ENCODE results near the gene ZNF613. TPM values are rescaled to one million over a fixed set of nuclear protein-coding genes. Genes with fewer than 3 reads are reported as not detected.
"Not testable (repeated sequence)": the region's sequence is repeated elsewhere in the genome, so short reads cannot be mapped to it uniquely, and the experiment has no call there.

ZNF613 gene
- total and polyA plus RNA-seq, 2 donors (not counting 1 experiment from before 2014, with no cell fraction given) = 3.0 to 7.0 TPM

DNA sequence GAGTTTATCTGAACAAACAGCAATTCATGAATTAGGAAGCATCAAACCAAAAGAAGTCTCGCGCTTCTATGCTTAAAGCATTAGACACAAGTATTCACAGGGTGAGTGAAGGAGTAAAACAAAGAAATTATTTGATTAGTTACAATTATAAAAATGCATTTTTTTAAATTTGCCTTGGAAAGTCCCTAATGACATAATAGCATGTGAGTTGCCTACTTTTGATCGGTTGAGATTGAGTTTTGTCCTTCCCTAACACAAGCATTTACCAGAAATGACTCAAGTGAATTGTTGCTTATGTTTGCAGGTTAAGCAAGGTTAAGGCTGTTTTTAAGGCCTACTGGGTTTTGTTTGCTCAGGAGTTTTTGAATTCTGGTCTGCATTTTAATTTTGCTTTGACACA, 22.1 kb upstream of the ZNF613 start:
- H3K4me1 ChIP-seq (ENCODE audit: control insufficient read depth in 2 of 2, insufficient read depth in 2 of 2, low read length in 2 of 2) = peaks cover 6 to 15% of the 10 kb centered on the region in 2 donors
- no peak for TF ChIP-seq EZH2 (IDR thresholded peaks at IDR 0.05; ENCODE audit: borderline replicate concordance, insufficient read depth, low read depth, low read length, poor library complexity, severe bottlenecking)
- TF ChIP-seq, protein P1, sequence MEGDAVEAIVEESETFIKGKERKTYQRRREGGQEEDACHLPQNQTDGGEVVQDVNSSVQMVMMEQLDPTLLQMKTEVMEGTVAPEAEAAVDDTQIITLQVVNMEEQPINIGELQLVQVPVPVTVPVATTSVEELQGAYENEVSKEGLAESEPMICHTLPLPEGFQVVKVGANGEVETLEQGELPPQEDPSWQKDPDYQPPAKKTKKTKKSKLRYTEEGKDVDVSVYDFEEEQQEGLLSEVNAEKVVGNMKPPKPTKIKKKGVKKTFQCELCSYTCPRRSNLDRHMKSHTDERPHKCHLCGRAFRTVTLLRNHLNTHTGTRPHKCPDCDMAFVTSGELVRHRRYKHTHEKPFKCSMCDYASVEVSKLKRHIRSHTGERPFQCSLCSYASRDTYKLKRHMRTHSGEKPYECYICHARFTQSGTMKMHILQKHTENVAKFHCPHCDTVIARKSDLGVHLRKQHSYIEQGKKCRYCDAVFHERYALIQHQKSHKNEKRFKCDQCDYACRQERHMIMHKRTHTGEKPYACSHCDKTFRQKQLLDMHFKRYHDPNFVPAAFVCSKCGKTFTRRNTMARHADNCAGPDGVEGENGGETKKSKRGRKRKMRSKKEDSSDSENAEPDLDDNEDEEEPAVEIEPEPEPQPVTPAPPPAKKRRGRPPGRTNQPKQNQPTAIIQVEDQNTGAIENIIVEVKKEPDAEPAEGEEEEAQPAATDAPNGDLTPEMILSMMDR (IDR thresholded peaks at IDR 0.05) = no peak
- peaks cover 6 to 72% (median 39%) of the 10 kb centered on the region in 3 donors for H3K9me3 ChIP-seq (ENCODE audit: control extremely low read depth in 1 of 3, control insufficient read depth in 2 of 3, insufficient read depth in 1 of 3, low read length in 2 of 3)
- peak overlapping the region; percentile 99 for H2AFZ ChIP-seq (ENCODE audit: insufficient read depth, low read depth, low read length, poor library complexity, severe bottlenecking)
- H4K20me1 ChIP-seq (ENCODE audit: control insufficient read depth, insufficient read depth, low read length, poor library complexity, severe bottlenecking) = no peaks in the 10 kb centered on the region
- peaks cover 44% of the 10 kb centered on the region for H3K79me2 ChIP-seq (ENCODE audit: control insufficient read depth, insufficient read depth, low read length)
- peak overlapping the region; percentile 93 for H3K4me2 ChIP-seq (replicated peaks; ENCODE audit: low read depth, low read length, poor library complexity, severe bottlenecking)
- peaks cover 0 to 6% of the 10 kb centered on the region in 2 experiments for H3K36me3 ChIP-seq (replicated peaks in 1 of 2; ENCODE audit: control extremely low read depth in 1 of 2, control insufficient read depth in 1 of 2, extremely low read depth in 1 of 2, insufficient read depth in 2 of 2, low read length in 1 of 2)
- intact Hi-C loops (cut with micrococcal nuclease) = loop anchor here (1.0 to 2.0 kb wide), 4 partner anchors 14 to 734 kb away; partner anchors contain the start of genes ZNF350, ZNF613 and ZNF83
- H3K27me3 ChIP-seq (replicated peaks in 1 of 4; ENCODE audit: control extremely low read depth in 1 of 4, control insufficient read depth in 3 of 4, insufficient read depth in 4 of 4, low read length in 3 of 4) = peaks cover 0 to 19% (median 3%) of the 10 kb centered on the region in 4 experiments
- POLR2A ChIA-PET = no interaction called here
- no CpG with 5 or more reads among the region's 3 CpGs for WGBS (ENCODE audit: insufficient coverage)
- Mint-ChIP-seq H3K9me3 (ENCODE audit: insufficient read depth) (peaks cover 18% of the 10 kb centered on the region), H3K27ac (peak overlapping the region; percentile 98), H3K4me3 (peak overlapping the region; percentile 99), H3K27me3 (peaks cover 28% of the 10 kb centered on the region), H3K4me1 (peaks cover 21% of the 10 kb centered on the region)
- peak overlapping the region in 3 of 5 experiments; percentile 66 to 97 (median 92) for H3K4me3 ChIP-seq (ENCODE audit: control extremely low read depth in 1 of 5, extremely low read depth in 1 of 5, insufficient read depth in 1 of 5, low read depth in 2 of 5, low read length in 4 of 5)
- peak overlapping the region; percentile 92 for H3K9ac ChIP-seq (ENCODE audit: low read length)
- CTCF ChIA-PET = no interaction called here
- H3K27ac ChIP-seq (ENCODE audit: low read length in 2 of 2) = no peak overlapping the region
- peak; percentile 8 for ATAC-seq (ENCODE audit: low read depth)
- no peak for DNase-seq

GRCh38 chr19:51905639-51906038, 21.6 kb upstream of the ZNF613 start:
- ATAC-seq (ENCODE audit: low read depth); POLR2A ChIA-PET; DNase-seq; H3K4me3 ChIP-seq (ENCODE audit: control extremely low read depth in 1 of 5, extremely low read depth in 1 of 5, insufficient read depth in 1 of 5, low read depth in 2 of 5, low read length in 4 of 5); H3K27ac Mint-ChIP-seq; H4K20me1 ChIP-seq (ENCODE audit: control insufficient read depth, insufficient read depth, low read length, poor library complexity, severe bottlenecking); H3K4me3 Mint-ChIP-seq; H3K9ac ChIP-seq (ENCODE audit: low read length); H3K4me2 ChIP-seq (replicated peaks; ENCODE audit: low read depth, low read length, poor library complexity, severe bottlenecking); CTCF ChIA-PET; H3K27ac ChIP-seq (ENCODE audit: low read length in 2 of 2); H3K36me3 ChIP-seq (replicated peaks in 1 of 2; ENCODE audit: control extremely low read depth in 1 of 2, control insufficient read depth in 1 of 2, extremely low read depth in 1 of 2, insufficient read depth in 2 of 2, low read length in 1 of 2): not testable (repeated sequence)
- no CpG with 5 or more reads among the region's 3 CpGs for WGBS (ENCODE audit: insufficient coverage)
- Histone ChIP-seq H2AFZ (ENCODE audit: insufficient read depth, low read depth, low read length, poor library complexity, severe bottlenecking) (peak overlapping the region; percentile 99), H3K79me2 (ENCODE audit: control insufficient read depth, insufficient read depth, low read length) (peaks cover 40% of the 10 kb centered on the region), H3K4me1 (ENCODE audit: control insufficient read depth in 2 of 2, insufficient read depth in 2 of 2, low read length in 2 of 2) (peaks cover 6 to 15% of the 10 kb centered on the region in 2 donors), H3K9me3 (ENCODE audit: control extremely low read depth in 1 of 3, control insufficient read depth in 2 of 3, insufficient read depth in 1 of 3, low read length in 2 of 3) (peaks cover 6 to 71% (median 34%) of the 10 kb centered on the region in 3 donors), H3K27me3 (replicated peaks in 1 of 4; ENCODE audit: control extremely low read depth in 1 of 4, control insufficient read depth in 3 of 4, insufficient read depth in 4 of 4, low read length in 3 of 4) (peaks cover 0 to 19% (median 3%) of the 10 kb centered on the region in 4 experiments)
- intact Hi-C loops (cut with micrococcal nuclease) = loop anchor here (1.0 to 2.0 kb wide), 4 partner anchors 15 to 733 kb away; partner anchors contain the start of genes ZNF350, ZNF613 and ZNF83
- Mint-ChIP-seq H3K4me1 (peaks cover 21% of the 10 kb centered on the region), H3K9me3 (ENCODE audit: insufficient read depth) (peaks cover 21% of the 10 kb centered on the region), H3K27me3 (peaks cover 28% of the 10 kb centered on the region)

DNA sequence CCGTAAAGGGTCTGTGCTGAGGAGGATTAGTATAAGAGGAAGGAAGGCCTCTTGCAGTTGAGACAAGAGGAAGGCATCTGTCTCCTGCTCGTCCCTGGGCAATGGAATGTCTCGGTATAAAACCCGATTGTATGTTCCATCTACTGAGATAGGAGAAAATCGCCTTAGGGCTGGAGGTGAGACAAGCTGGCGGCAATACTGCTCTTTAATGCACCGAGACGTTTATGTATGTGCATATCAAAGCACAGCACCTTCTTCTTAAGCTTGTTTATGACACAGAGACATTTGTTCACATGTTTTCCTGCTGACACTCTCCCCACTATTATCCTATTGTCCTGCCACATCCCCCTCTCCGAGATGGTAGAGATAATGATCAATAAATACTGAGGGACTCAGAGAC, 21.2 kb upstream of the ZNF613 start:
- CTCF ChIA-PET; H4K20me1 ChIP-seq (ENCODE audit: control insufficient read depth, insufficient read depth, low read length, poor library complexity, severe bottlenecking); H3K27ac Mint-ChIP-seq; H3K27ac ChIP-seq (ENCODE audit: low read length in 2 of 2); DNase-seq; H3K4me3 Mint-ChIP-seq; ATAC-seq (ENCODE audit: low read depth); H3K36me3 ChIP-seq (replicated peaks in 1 of 2; ENCODE audit: control extremely low read depth in 1 of 2, control insufficient read depth in 1 of 2, extremely low read depth in 1 of 2, insufficient read depth in 2 of 2, low read length in 1 of 2); H2AFZ ChIP-seq (ENCODE audit: insufficient read depth, low read depth, low read length, poor library complexity, severe bottlenecking); H3K4me2 ChIP-seq (replicated peaks; ENCODE audit: low read depth, low read length, poor library complexity, severe bottlenecking); H3K4me3 ChIP-seq (ENCODE audit: control extremely low read depth in 1 of 5, extremely low read depth in 1 of 5, insufficient read depth in 1 of 5, low read depth in 2 of 5, low read length in 4 of 5); H3K9ac ChIP-seq (ENCODE audit: low read length); intact Hi-C loops (cut with micrococcal nuclease); POLR2A ChIA-PET: not testable (repeated sequence)
- peaks cover 20% of the 10 kb centered on the region for H3K4me1 Mint-ChIP-seq
- WGBS (ENCODE audit: insufficient coverage) = 84% methylated on average over 8 of the region's 9 CpGs
- peaks cover 28% of the 10 kb centered on the region for H3K27me3 Mint-ChIP-seq
- H3K9me3 ChIP-seq (ENCODE audit: control extremely low read depth in 1 of 3, control insufficient read depth in 2 of 3, insufficient read depth in 1 of 3, low read length in 2 of 3) = peaks cover 4 to 72% (median 33%) of the 10 kb centered on the region in 3 donors
- H3K27me3 ChIP-seq (replicated peaks in 1 of 4; ENCODE audit: control extremely low read depth in 1 of 4, control insufficient read depth in 3 of 4, insufficient read depth in 4 of 4, low read length in 3 of 4) = peaks cover 0 to 19% (median 3%) of the 10 kb centered on the region in 4 experiments
- H3K79me2 ChIP-seq (ENCODE audit: control insufficient read depth, insufficient read depth, low read length) = peaks cover 35% of the 10 kb centered on the region
- H3K4me1 ChIP-seq (ENCODE audit: control insufficient read depth in 2 of 2, insufficient read depth in 2 of 2, low read length in 2 of 2) = peaks cover 6 to 15% of the 10 kb centered on the region in 2 donors
- H3K9me3 Mint-ChIP-seq (ENCODE audit: insufficient read depth) = peaks cover 19% of the 10 kb centered on the region

All from B cell (primary cell).